HG03039 (cell line): Measurements from ENCODE around the gene CCL2.
"Not testable (repeated sequence)": the region's sequence is repeated elsewhere in the genome, so short reads cannot be mapped to it uniquely, and the experiment has no call there.

Experiments used
- ATAC-seq: cut with Tn5 transposase; IDR thresholded peaks from one replicate; pipeline ENCODE4 v1.9.1; 2021; ENCODE audit warnings: mild to moderate bottlenecking, moderate library complexity; ENCODE audit not compliant: unreplicated experiment

The CCL2 gene

GRCh38 chr17:34254651-34255380 is at the start of gene CCL2:
CCL2 (plus strand) TSS chr17:34255285; CDS start chr17:34255350, 65 bp downstream.
- ATAC-seq: no peak

GRCh38 chr17:34205401-34205800 is 49.7 kb upstream of the CCL2 start:
- no peak for ATAC-seq

- no peak for ATAC-seq
These were observed 48.5 kb upstream of the CCL2 start for GRCh38 chr17:34206569-34206968.

- no peak for ATAC-seq
These were observed 47.5 kb upstream of the CCL2 start for GRCh38 chr17:34207572-34207971.

GRCh38 chr17:34218748-34219147 is 36.3 kb upstream of the CCL2 start:
- ATAC-seq: no peak

- ATAC-seq: no peak
These were observed 35.7 kb upstream of the CCL2 start for GRCh38 chr17:34219405-34219804.

GRCh38 chr17:34220045-34220751 is 34.9 kb upstream of the CCL2 start:
- no peak for ATAC-seq

- ATAC-seq: no peak
These were observed 34.2 kb upstream of the CCL2 start for GRCh38 chr17:34220752-34221395.

- ATAC-seq: no peak
These were observed 33.7 kb upstream of the CCL2 start for GRCh38 chr17:34221411-34221810.

GRCh38 chr17:34222722-34223497 is 32.2 kb upstream of the CCL2 start:
- ATAC-seq: no peak

GRCh38 chr17:34225046-34225445 is 30.0 kb upstream of the CCL2 start:
- ATAC-seq: no peak

GRCh38 chr17:34226011-34226743 is 28.9 kb upstream of the CCL2 start:
- ATAC-seq: no peak

GRCh38 chr17:34226744-34227034 is 28.4 kb upstream of the CCL2 start:
- ATAC-seq: no peak

- not testable (repeated sequence) for ATAC-seq
These were observed 27.8 kb upstream of the CCL2 start for GRCh38 chr17:34227293-34227692.

- ATAC-seq: no peak
These were observed 27.4 kb upstream of the CCL2 start for GRCh38 chr17:34227707-34228106.

GRCh38 chr17:34228781-34229180 is 26.3 kb upstream of the CCL2 start:
- no peak for ATAC-seq

- no peak for ATAC-seq
These were observed 24.7 kb upstream of the CCL2 start for GRCh38 chr17:34230342-34230741.

GRCh38 chr17:34234616-34235015 is 20.5 kb upstream of the CCL2 start:
- no peak for ATAC-seq

- ATAC-seq: no peak
These were observed 19.6 kb upstream of the CCL2 start for GRCh38 chr17:34235389-34236028.

GRCh38 chr17:34236281-34236892 is 18.7 kb upstream of the CCL2 start:
- no peak for ATAC-seq
